Liver (tissue), 9 donors: ENCODE measurements around the gene RHOU. TPM values are rescaled to one million over a fixed set of nuclear protein-coding genes. Genes with fewer than 3 reads are reported as not detected.

Experiments used
- DNase-seq: peaks from one replicate; pipeline ENCODE4 v3.0.0-alpha.2; 2017; ENCODE audit warnings: low spot score
- H3K27ac ChIP-seq, 2 donors: one replicate each; pipeline ENCODE4 v1.7.0; 2013; ENCODE audit warnings: inconsistent platforms in 2 of 2, low read length in 2 of 2, control low read depth in 1 of 2, low read depth in 1 of 2, mild to moderate bottlenecking in 1 of 2
- H3K27me3 ChIP-seq, 4 donors: one replicate each; pipeline versions ENCODE4 v1.6.1 to v1.7.0; 2013; ENCODE audit warnings: low read length in 3 of 4, inconsistent platforms in 1 of 4, mild to moderate bottlenecking in 1 of 4, moderate library complexity in 1 of 4; ENCODE audit not compliant: control insufficient read depth in 4 of 4, insufficient read depth in 4 of 4
- H3K36me3 ChIP-seq, 4 donors: one replicate each; pipeline versions ENCODE4 v1.6.1 to v1.7.0; 2013; ENCODE audit warnings: low read length in 3 of 4, mild to moderate bottlenecking in 3 of 4, low read depth in 1 of 4, moderate library complexity in 1 of 4; ENCODE audit not compliant: control insufficient read depth in 4 of 4, insufficient read depth in 3 of 4
- H3K4me1 ChIP-seq, 4 donors: one replicate each; pipeline versions ENCODE4 v1.6.1 to v1.7.0; 2013; ENCODE audit warnings: low read length in 3 of 4, mild to moderate bottlenecking in 3 of 4, moderate library complexity in 1 of 4; ENCODE audit not compliant: control insufficient read depth in 4 of 4, insufficient read depth in 4 of 4
- H3K4me3 ChIP-seq, 3 donors: one replicate each; pipeline versions ENCODE4 v1.6.1 to v1.7.0; 2013; ENCODE audit warnings: low read length in 3 of 3, control low read depth in 1 of 3, low read depth in 1 of 3, mild to moderate bottlenecking in 1 of 3
- H3K9ac ChIP-seq, 2 donors: one replicate each; pipeline ENCODE4 v1.7.0; 2013; ENCODE audit warnings: low read length in 2 of 2, mild to moderate bottlenecking in 2 of 2, moderate library complexity in 2 of 2, control low read depth in 1 of 2, low read depth in 1 of 2
- H3K9me3 ChIP-seq, 4 donors: one replicate each; pipeline versions ENCODE4 v1.6.1 to v1.7.0; 2013; ENCODE audit warnings: low read length in 3 of 4; ENCODE audit not compliant: control insufficient read depth in 4 of 4
- EGR1 ChIP-seq, 2 donors: IDR thresholded peaks; 2 replicates each; pipeline ENCODE4 v1.6.1; 2016 to 2018; ENCODE audit warnings: antibody characterized with exemption in 2 of 2, low read depth in 2 of 2
- FOXA1 ChIP-seq: IDR thresholded peaks from 2 replicates; pipeline ENCODE4 v1.6.1; 2016; ENCODE audit warnings: antibody characterized with exemption
- FOXA2 ChIP-seq: IDR thresholded peaks from 2 replicates; pipeline ENCODE4 v1.6.1; 2016; ENCODE audit warnings: antibody characterized with exemption
- GABPA ChIP-seq, 2 donors: IDR thresholded peaks in 1 of 2; conservative IDR thresholded peaks in 1 of 2; 2 replicates each; pipeline ENCODE4 v1.6.1; 2016; ENCODE audit warnings: antibody characterized with exemption in 2 of 2, mild to moderate bottlenecking in 1 of 2, moderate library complexity in 1 of 2
- HNF4A ChIP-seq, 2 donors: conservative IDR thresholded peaks; 2 replicates each; pipeline ENCODE4 v1.6.1; 2016; ENCODE audit warnings: antibody characterized with exemption in 2 of 2, mild to moderate bottlenecking in 2 of 2
- HNF4G ChIP-seq: IDR thresholded peaks from 2 replicates; pipeline ENCODE4 v1.6.1; 2016; ENCODE audit warnings: antibody characterized with exemption
- NR2F2 ChIP-seq: IDR thresholded peaks from 2 replicates; pipeline ENCODE4 v1.6.1; 2016; ENCODE audit warnings: antibody characterized with exemption
- RAD21 ChIP-seq, 2 donors: IDR thresholded peaks; 2 replicates each; pipeline ENCODE4 v1.6.1; 2016; ENCODE audit warnings: antibody characterized with exemption in 2 of 2, mild to moderate bottlenecking in 2 of 2
- SP1 ChIP-seq: IDR thresholded peaks from 2 replicates; pipeline ENCODE4 v1.6.1; 2018; ENCODE audit warnings: antibody characterized with exemption, mild to moderate bottlenecking
- TAF1 ChIP-seq: conservative IDR thresholded peaks from 2 replicates; pipeline ENCODE4 v1.6.1; 2016; ENCODE audit warnings: antibody characterized with exemption, mild to moderate bottlenecking
- YY1 ChIP-seq: IDR thresholded peaks from 2 replicates; pipeline ENCODE4 v1.6.1; 2016; ENCODE audit warnings: antibody characterized with exemption, mild to moderate bottlenecking
- WGBS: extraction: QIAGEN DNeasy Blood & Tissue Kit; methylation state at CpG from one replicate; pipeline ENCODE4 v1.1.7; 2013; 5-methylcytosine and 5-hydroxymethylcytosine counted together
- polyA plus RNA-seq, 2 donors: library from polyadenylated mRNA; stranded (reverse) in 1 of 2; unstranded in 1 of 2; fragments of 200-250 nt in 1 of 2; fragments of >200 nt in 1 of 2; fragmentation: Nextera tagmentation in 1 of 2; extraction: Ambion mirVana in 1 of 2; gene quantifications; one replicate each; pipeline versions ENCODE4 v1.2.1 to v1.2.3, GENCODE V29; 2013 to 2015
- total RNA-seq, 2 donors: library from RNA; depleted of rRNA; stranded (reverse); fragments of >200 nt; gene quantifications; one replicate each; pipeline ENCODE4 v1.2.3, GENCODE V29; 2014
- TF ChIP-seq, protein P1 (sequence below): fragments of 150-350 bp; IDR thresholded peaks from 2 replicates; pipeline ENCODE4 v1.5.1; 2017; ENCODE audit warnings: improper control_type of control experiment, low read depth, low read length; ENCODE audit not compliant: missing input control
- TF ChIP-seq, protein P2 (sequence below): IDR thresholded peaks from 2 replicates; pipeline ENCODE4 v1.6.1; 2016; ENCODE audit warnings: antibody characterized with exemption
- TF ChIP-seq, protein P3 (sequence below): IDR thresholded peaks from 2 replicates; pipeline ENCODE4 v1.6.1; 2016; ENCODE audit warnings: antibody characterized with exemption, mild to moderate bottlenecking
- TF ChIP-seq, protein P4 (sequence below): IDR thresholded peaks from 2 replicates; pipeline ENCODE4 v1.6.1; 2016; ENCODE audit warnings: antibody characterized with exemption
- donor health status: healthy.
- donor health status: healthy.
- donor health status: healthy.
- donor health status: healthy.
- donor health status: healthy.

Gene RHOU
- total and polyA plus RNA-seq, 4 donors: 6.4 to 12.0 (median 11.6) TPM

GRCh38 chr1:228749765-228750164 lies 14.5 kb downstream of the RHOU start:
- DNase-seq: no peak
- Histone ChIP-seq H3K4me1 (peaks cover 0 to 5% (median 4%) of the 10 kb centered on the region in 4 donors), H3K9ac (no peak overlapping the region), H3K27ac (no peak overlapping the region), H3K36me3 (peaks cover 0 to 8% (median 3%) of the 10 kb centered on the region in 4 donors), H3K27me3 (no peaks in the 10 kb centered on the region), H3K9me3 (no peaks in the 10 kb centered on the region), H3K4me3 (no peak overlapping the region)
- WGBS: 97% methylated on average over 2 of the region's 2 CpGs
- TF ChIP-seq EGR1 (IDR thresholded peaks at IDR 0.05; ENCODE audit: low read depth in 2 of 2): no peak
- TF ChIP-seq YY1: no peak
- no peak for TF ChIP-seq FOXA2
- TF ChIP-seq, protein P1, sequence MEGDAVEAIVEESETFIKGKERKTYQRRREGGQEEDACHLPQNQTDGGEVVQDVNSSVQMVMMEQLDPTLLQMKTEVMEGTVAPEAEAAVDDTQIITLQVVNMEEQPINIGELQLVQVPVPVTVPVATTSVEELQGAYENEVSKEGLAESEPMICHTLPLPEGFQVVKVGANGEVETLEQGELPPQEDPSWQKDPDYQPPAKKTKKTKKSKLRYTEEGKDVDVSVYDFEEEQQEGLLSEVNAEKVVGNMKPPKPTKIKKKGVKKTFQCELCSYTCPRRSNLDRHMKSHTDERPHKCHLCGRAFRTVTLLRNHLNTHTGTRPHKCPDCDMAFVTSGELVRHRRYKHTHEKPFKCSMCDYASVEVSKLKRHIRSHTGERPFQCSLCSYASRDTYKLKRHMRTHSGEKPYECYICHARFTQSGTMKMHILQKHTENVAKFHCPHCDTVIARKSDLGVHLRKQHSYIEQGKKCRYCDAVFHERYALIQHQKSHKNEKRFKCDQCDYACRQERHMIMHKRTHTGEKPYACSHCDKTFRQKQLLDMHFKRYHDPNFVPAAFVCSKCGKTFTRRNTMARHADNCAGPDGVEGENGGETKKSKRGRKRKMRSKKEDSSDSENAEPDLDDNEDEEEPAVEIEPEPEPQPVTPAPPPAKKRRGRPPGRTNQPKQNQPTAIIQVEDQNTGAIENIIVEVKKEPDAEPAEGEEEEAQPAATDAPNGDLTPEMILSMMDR: no peak
- TF ChIP-seq, protein P2, sequence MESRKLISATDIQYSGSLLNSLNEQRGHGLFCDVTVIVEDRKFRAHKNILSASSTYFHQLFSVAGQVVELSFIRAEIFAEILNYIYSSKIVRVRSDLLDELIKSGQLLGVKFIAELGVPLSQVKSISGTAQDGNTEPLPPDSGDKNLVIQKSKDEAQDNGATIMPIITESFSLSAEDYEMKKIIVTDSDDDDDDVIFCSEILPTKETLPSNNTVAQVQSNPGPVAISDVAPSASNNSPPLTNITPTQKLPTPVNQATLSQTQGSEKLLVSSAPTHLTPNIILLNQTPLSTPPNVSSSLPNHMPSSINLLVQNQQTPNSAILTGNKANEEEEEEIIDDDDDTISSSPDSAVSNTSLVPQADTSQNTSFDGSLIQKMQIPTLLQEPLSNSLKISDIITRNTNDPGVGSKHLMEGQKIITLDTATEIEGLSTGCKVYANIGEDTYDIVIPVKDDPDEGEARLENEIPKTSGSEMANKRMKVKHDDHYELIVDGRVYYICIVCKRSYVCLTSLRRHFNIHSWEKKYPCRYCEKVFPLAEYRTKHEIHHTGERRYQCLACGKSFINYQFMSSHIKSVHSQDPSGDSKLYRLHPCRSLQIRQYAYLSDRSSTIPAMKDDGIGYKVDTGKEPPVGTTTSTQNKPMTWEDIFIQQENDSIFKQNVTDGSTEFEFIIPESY: no peak
- no peak for TF ChIP-seq FOXA1
- TF ChIP-seq RAD21 (IDR thresholded peaks at IDR 0.05): no peak
- TF ChIP-seq, protein P3, sequence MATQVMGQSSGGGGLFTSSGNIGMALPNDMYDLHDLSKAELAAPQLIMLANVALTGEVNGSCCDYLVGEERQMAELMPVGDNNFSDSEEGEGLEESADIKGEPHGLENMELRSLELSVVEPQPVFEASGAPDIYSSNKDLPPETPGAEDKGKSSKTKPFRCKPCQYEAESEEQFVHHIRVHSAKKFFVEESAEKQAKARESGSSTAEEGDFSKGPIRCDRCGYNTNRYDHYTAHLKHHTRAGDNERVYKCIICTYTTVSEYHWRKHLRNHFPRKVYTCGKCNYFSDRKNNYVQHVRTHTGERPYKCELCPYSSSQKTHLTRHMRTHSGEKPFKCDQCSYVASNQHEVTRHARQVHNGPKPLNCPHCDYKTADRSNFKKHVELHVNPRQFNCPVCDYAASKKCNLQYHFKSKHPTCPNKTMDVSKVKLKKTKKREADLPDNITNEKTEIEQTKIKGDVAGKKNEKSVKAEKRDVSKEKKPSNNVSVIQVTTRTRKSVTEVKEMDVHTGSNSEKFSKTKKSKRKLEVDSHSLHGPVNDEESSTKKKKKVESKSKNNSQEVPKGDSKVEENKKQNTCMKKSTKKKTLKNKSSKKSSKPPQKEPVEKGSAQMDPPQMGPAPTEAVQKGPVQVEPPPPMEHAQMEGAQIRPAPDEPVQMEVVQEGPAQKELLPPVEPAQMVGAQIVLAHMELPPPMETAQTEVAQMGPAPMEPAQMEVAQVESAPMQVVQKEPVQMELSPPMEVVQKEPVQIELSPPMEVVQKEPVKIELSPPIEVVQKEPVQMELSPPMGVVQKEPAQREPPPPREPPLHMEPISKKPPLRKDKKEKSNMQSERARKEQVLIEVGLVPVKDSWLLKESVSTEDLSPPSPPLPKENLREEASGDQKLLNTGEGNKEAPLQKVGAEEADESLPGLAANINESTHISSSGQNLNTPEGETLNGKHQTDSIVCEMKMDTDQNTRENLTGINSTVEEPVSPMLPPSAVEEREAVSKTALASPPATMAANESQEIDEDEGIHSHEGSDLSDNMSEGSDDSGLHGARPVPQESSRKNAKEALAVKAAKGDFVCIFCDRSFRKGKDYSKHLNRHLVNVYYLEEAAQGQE: no peak
- TF ChIP-seq GABPA (IDR thresholded peaks at IDR 0.05 in 1 of 2, conservative IDR thresholded peaks at IDR 0.05 in 1 of 2): no peak
- TF ChIP-seq HNF4A (conservative IDR thresholded peaks at IDR 0.05): no peak
- no peak for TF ChIP-seq TAF1
- TF ChIP-seq, protein P4, sequence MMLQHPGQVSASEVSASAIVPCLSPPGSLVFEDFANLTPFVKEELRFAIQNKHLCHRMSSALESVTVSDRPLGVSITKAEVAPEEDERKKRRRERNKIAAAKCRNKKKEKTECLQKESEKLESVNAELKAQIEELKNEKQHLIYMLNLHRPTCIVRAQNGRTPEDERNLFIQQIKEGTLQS: no peak

- Histone ChIP-seq H3K9me3 (no peaks in the 10 kb centered on the region), H3K4me3 (no peak overlapping the region), H3K4me1 (no peaks in the 10 kb centered on the region), H3K36me3 (peaks cover 0 to 6% (median 2%) of the 10 kb centered on the region in 4 donors), H3K27me3 (no peaks in the 10 kb centered on the region), H3K9ac (no peak overlapping the region), H3K27ac (no peak overlapping the region)
- TF ChIP-seq HNF4G (no peak), SP1 (no peak), GABPA (IDR thresholded peaks at IDR 0.05 in 1 of 2, conservative IDR thresholded peaks at IDR 0.05 in 1 of 2) (no peak), HNF4A (conservative IDR thresholded peaks at IDR 0.05) (no peak), EGR1 (IDR thresholded peaks at IDR 0.05; ENCODE audit: low read depth in 2 of 2) (no peak), TAF1 (no peak), YY1 (no peak), NR2F2 (no peak), RAD21 (IDR thresholded peaks at IDR 0.05) (no peak)
- TF ChIP-seq, protein P4: no peak
- 91% methylated on average over 10 of the region's 10 CpGs for WGBS
- no peak for DNase-seq
Observed at GRCh38 chr1:228750915-228751314, 15.6 kb downstream of the RHOU start.
